ENCODE data around the gene CACNA1C. TPM values are rescaled to one million over a fixed set of nuclear protein-coding genes. Genes with fewer than 3 reads are reported as not detected.

CACNA1C gene
- total RNA-seq, 1 experiment from 2014 or later, result not detected

GRCh38 chr12:2294651-2295475 is 242.1 kb downstream of the CACNA1C start:
- Histone ChIP-seq H3K4me3 (no peak overlapping the region), H3K4me1 (replicated peaks; ENCODE audit: insufficient read depth) (no peaks in the 10 kb centered on the region), H3K36me3 (ENCODE audit: low read depth) (no peaks in the 10 kb centered on the region), H3K27me3 (ENCODE audit: insufficient read depth, low read depth) (peaks cover 74% of the 10 kb centered on the region), H3K27ac (no peak overlapping the region), H3K9me3 (ENCODE audit: insufficient read depth, low read depth) (no peaks in the 10 kb centered on the region), H2AFZ (no peak overlapping the region), H3K9me2 (ENCODE audit: insufficient read depth) (no peaks in the 10 kb centered on the region), H3K79me2 (ENCODE audit: low read depth) (no peaks in the 10 kb centered on the region), H4K20me1 (ENCODE audit: insufficient read depth) (no peaks in the 10 kb centered on the region), H3K4me2 (no peak overlapping the region), H3F3A (ENCODE audit: insufficient read depth, low read depth) (no peaks in the 10 kb centered on the region)
- DNase-seq, result no peak
- no TSS peak for BruUV-seq (replicated peaks)
- POLR2A ChIA-PET (ENCODE audit: unreplicated experiment), result no interaction called here
- intact Hi-C loops (cut with micrococcal nuclease; ENCODE audit: unreplicated experiment), result no loop called here
- TF ChIP-seq, protein P1, sequence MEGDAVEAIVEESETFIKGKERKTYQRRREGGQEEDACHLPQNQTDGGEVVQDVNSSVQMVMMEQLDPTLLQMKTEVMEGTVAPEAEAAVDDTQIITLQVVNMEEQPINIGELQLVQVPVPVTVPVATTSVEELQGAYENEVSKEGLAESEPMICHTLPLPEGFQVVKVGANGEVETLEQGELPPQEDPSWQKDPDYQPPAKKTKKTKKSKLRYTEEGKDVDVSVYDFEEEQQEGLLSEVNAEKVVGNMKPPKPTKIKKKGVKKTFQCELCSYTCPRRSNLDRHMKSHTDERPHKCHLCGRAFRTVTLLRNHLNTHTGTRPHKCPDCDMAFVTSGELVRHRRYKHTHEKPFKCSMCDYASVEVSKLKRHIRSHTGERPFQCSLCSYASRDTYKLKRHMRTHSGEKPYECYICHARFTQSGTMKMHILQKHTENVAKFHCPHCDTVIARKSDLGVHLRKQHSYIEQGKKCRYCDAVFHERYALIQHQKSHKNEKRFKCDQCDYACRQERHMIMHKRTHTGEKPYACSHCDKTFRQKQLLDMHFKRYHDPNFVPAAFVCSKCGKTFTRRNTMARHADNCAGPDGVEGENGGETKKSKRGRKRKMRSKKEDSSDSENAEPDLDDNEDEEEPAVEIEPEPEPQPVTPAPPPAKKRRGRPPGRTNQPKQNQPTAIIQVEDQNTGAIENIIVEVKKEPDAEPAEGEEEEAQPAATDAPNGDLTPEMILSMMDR (conservative IDR thresholded peaks at IDR 0.05), result no peak
- TF ChIP-seq EZH2 (IDR thresholded peaks at IDR 0.05; ENCODE audit: low read depth), result no peak
- CTCF ChIA-PET, result no interaction called here

- CTCF ChIA-PET, result no interaction called here
- DNase-seq, result no peak
- POLR2A ChIA-PET (ENCODE audit: unreplicated experiment), result no interaction called here
These were observed 243.2 kb downstream of the CACNA1C start for GRCh38 chr12:2295941-2296461.

GRCh38 chr12:2297004-2297403 is 244.2 kb downstream of the CACNA1C start:
- CTCF ChIA-PET, result no interaction called here
- Histone ChIP-seq H2AFZ (no peak overlapping the region), H3K79me2 (ENCODE audit: low read depth) (no peaks in the 10 kb centered on the region), H3K27me3 (ENCODE audit: insufficient read depth, low read depth) (peaks cover 80% of the 10 kb centered on the region), H3K4me3 (no peak overlapping the region), H3K9me3 (ENCODE audit: insufficient read depth, low read depth) (no peaks in the 10 kb centered on the region), H3K27ac (no peak overlapping the region), H4K20me1 (ENCODE audit: insufficient read depth) (no peaks in the 10 kb centered on the region), H3K9me2 (ENCODE audit: insufficient read depth) (no peaks in the 10 kb centered on the region), H3K4me1 (replicated peaks; ENCODE audit: insufficient read depth) (no peaks in the 10 kb centered on the region), H3K36me3 (ENCODE audit: low read depth) (no peaks in the 10 kb centered on the region), H3K4me2 (no peak overlapping the region), H3F3A (ENCODE audit: insufficient read depth, low read depth) (no peaks in the 10 kb centered on the region)
- BruUV-seq (replicated peaks), result no TSS peak
- intact Hi-C loops (cut with micrococcal nuclease; ENCODE audit: unreplicated experiment), result no loop called here
- TF ChIP-seq, protein P1 (conservative IDR thresholded peaks at IDR 0.05), result no peak
- no peak for TF ChIP-seq EZH2 (IDR thresholded peaks at IDR 0.05; ENCODE audit: low read depth)
- no peak for DNase-seq
- POLR2A ChIA-PET (ENCODE audit: unreplicated experiment), result no interaction called here

More at GRCh38 chr12:2295941-2296461, 243.2 kb downstream of the CACNA1C start:
- Histone ChIP-seq H3K79me2 (ENCODE audit: low read depth) (no peaks in the 10 kb centered on the region), H3K36me3 (ENCODE audit: low read depth) (no peaks in the 10 kb centered on the region), H3K4me3 (no peak overlapping the region), H3F3A (ENCODE audit: insufficient read depth, low read depth) (no peaks in the 10 kb centered on the region), H2AFZ (no peak overlapping the region), H4K20me1 (ENCODE audit: insufficient read depth) (no peaks in the 10 kb centered on the region), H3K27ac (no peak overlapping the region), H3K9me3 (ENCODE audit: insufficient read depth, low read depth) (no peaks in the 10 kb centered on the region), H3K9me2 (ENCODE audit: insufficient read depth) (no peaks in the 10 kb centered on the region), H3K27me3 (ENCODE audit: insufficient read depth, low read depth) (peaks cover 76% of the 10 kb centered on the region), H3K4me2 (no peak overlapping the region), H3K4me1 (replicated peaks; ENCODE audit: insufficient read depth) (no peaks in the 10 kb centered on the region)
- intact Hi-C loops (cut with micrococcal nuclease; ENCODE audit: unreplicated experiment), result no loop called here
- no TSS peak for BruUV-seq (replicated peaks)
- no peak for TF ChIP-seq EZH2 (IDR thresholded peaks at IDR 0.05; ENCODE audit: low read depth)
- TF ChIP-seq, protein P1 (conservative IDR thresholded peaks at IDR 0.05), result no peak

All from PC-9 (cell line).